ENCODE measurements around the gene SLAMF6.
"Not testable (repeated sequence)": the region's sequence is repeated elsewhere in the genome, so short reads cannot be mapped to it uniquely, and the experiment has no call there.

Gene SLAMF6

DNA sequence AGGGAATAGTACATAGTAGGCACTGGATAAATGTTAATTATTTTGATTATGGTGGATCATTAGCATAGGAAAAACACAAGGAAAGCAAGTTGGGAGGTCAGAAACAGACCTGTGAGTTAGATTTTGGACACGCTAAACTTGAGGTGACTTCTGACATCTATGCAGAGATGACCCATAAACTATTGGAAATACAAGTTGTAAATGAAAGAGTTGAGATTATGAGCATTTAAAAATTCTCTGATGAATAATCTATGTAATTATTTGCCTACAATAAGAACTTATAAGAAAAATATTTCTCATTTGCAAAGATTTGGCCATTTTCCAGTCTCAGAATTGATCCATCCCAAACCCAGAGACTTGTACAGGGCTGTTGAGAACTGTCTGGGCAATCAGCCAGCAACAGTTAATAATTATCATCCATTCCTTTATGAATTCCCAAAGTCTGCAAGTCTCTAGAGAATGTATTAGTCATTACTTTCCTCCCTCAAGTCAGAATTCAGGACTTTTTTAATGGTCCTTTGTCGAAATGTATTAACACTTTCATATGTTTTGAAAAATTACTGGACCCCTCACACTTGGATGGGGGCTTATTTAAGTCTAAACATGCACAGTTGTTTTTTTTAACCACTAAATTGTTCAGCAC, 19.4 kb upstream of the SLAMF6 start:
- no peak for DNase-seq (ENCODE audit: low read depth in 2 of 3, low spot score in 2 of 3)

- no peak for DNase-seq (ENCODE audit: low read depth in 2 of 3, low spot score in 2 of 3)
Observed at GRCh38 chr1:160541622-160542302, 18.7 kb upstream of the SLAMF6 start.

DNA sequence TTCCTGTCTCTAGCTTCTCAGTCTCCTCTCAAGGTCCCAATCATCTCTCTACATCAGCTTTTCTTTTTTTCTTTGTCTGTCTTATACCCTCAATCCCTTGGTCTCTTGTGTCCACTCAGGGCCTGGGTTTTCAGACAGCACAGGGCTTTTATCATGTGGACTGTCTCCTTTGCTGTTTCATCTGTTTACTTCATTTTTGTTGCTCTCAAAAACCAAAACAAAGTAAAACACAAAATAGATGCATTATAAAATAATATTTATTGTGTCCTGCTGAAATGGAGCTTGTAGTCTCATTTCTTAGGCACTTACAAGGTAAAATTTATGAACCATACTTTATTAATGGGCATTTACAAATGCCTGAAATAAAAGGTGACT, 17.8 kb upstream of the SLAMF6 start:
- no peak for DNase-seq (ENCODE audit: low read depth in 2 of 3, low spot score in 2 of 3)

DNA sequence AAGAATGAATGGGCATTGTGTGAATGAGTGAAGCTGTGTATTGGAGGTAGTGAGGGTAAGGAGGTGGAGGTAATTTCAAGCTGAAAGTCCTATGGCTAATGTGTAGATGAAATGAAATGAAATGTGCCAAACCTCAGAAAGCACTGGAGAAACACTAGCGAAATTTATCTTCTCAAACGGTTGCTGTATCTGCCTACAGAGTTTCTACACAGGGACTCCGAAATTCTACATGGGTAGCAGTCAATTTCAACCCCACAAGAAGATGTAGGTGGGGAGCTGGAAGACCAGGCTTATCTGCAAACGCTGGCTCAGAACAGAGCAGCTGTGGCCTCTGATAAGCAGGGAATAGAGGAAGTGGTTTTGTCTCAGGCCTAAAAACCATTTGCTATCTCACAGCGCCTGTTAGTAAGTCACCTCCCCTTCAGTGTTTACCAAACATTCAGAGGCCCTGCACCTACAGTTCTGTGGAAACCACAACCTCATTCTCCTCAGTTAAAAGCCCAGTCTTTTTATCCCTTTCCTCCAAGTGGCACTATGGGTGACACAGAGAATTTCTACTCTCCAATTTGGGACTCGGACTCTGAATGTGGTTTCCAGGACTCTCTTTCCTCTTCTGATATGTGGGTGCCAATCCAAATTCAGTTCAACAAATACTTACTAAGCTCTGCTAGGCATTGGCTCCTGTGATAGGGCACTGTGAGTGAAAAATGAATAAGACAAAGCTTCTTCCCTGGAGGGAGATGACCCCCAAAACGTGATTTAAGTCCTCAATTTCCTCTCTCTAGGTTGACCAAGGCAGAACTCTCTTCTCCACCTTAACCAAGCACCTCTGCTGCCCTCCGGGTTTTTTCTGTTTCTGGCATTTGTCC, 17.2 kb upstream of the SLAMF6 start:
- no peak for DNase-seq (ENCODE audit: low read depth in 2 of 3, low spot score in 2 of 3)

DNA sequence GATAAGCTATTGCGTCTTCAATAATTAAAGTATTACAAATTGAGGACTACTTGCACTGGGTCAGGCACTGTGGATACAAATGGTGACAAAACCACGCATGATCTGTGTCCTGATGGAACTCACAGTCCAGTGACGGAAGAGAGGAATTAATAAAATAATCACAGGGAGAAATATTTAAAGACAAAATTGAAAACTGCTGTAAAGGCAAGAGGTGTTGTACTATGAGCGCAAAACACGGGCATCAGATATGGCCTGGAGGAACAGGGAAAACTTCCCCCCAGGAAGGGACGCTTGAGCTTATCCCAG, 16.6 kb upstream of the SLAMF6 start:
- no peak for DNase-seq (ENCODE audit: low read depth in 2 of 3, low spot score in 2 of 3)

GRCh38 chr1:160538985-160539651, 16.1 kb upstream of the SLAMF6 start:
- DNase-seq (ENCODE audit: low read depth in 2 of 3, low spot score in 2 of 3) = no peak

DNA sequence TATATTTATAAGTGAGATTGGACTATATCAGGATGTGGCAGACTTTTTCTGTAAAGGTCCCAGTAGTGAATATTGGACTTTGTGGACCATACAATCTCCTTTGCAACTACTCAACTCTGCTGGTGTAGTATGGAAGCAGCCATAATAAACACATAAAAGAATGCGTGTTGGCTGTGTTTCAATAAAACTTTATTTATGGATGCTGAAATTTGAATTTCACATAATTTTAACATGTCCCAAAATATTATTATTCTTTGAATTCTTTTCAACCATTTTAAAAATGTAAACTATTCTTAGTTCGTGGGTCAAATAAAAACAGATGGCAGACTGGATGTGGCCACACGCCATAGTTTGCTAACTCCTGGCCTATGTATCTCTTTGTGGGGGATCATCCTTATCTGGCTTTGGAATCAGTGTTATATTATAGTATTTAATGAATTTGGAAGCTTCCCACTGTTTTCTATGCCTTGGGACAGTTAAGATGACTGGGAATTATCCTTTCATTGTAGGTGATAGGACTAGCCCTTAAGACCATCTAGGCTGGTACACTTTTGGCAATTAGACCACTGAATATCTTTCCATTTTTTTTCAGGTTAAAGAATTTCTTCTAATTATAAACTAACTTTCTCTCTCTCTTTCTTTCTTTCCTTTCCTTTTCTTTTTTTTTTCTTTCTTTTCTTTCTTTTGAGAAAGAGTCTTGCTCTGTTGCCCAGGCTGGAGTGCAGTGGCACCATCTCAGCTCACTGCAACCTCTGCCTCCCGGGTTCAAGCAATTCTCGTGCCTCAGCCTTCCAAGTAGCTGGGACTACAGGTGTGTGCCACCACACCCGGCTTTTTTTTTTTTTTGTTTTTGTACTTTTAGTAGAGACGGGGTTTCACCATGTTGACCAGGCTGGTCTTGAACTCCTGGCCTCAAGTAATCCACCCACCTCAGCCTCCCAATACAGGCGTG, 14.9 kb upstream of the SLAMF6 start:
- DNase-seq (ENCODE audit: low read depth in 2 of 3, low spot score in 2 of 3) = no peak

GRCh38 chr1:160534823-160535605, 12.0 kb upstream of the SLAMF6 start:
- no peak for DNase-seq (ENCODE audit: low read depth in 2 of 3, low spot score in 2 of 3)

- DNase-seq (ENCODE audit: low read depth in 2 of 3, low spot score in 2 of 3) = not testable (repeated sequence)
Observed at GRCh38 chr1:160532557-160532813, 9.4 kb upstream of the SLAMF6 start.

GRCh38 chr1:160531809-160532556, 8.9 kb upstream of the SLAMF6 start:
- DNase-seq (ENCODE audit: low read depth in 2 of 3, low spot score in 2 of 3) = not testable (repeated sequence)

DNA sequence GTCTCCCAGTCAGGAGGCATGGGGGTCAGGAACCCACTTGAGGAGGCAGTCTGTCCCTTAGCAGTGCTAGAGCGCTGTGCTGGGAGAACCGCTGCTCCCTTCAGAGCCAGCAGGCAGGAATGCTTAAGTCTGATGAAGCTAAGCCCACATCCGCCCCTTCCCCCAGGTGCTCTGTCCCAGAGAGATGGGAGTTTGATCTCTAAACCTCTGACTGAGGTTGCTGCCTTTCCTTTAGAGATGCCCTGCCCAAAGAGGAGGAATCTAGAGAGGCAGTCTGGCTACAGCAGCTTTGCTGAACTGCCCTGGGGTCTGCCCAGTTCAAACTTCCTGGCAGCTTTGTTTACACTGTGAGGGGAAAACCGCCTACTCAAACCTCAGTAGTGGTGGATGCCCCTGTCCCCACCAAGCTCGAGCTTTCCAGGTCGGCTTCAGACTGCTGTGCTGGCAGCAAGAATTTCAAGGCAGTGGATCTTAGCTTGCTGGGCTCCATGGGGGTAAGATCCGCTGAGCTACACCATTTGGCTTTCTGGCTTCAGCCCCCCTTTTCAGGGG, 6.4 kb upstream of the SLAMF6 start:
- DNase-seq (ENCODE audit: low read depth in 2 of 3, low spot score in 2 of 3) = not testable (repeated sequence)

DNA sequence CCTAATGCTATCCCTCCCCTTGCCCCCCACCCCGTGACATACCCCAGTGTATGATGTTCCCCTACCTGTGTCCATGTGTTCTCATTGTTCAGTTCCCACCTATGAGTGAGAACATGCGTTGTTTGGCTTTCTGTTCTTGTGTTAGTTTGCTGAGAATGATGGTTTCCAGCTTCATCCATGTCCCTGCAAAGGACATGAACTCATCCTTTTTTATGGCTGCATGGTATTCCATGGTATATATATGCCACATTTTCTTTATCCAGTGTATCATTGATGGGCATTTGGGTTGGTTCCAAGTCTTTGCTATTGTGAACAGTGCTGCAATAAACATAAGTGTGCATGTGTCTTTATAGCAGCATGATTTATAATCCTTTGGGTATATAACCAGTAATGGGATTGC, 734 bp upstream of the SLAMF6 start:
- not testable (repeated sequence) for DNase-seq (ENCODE audit: low read depth in 2 of 3, low spot score in 2 of 3)

DNA sequence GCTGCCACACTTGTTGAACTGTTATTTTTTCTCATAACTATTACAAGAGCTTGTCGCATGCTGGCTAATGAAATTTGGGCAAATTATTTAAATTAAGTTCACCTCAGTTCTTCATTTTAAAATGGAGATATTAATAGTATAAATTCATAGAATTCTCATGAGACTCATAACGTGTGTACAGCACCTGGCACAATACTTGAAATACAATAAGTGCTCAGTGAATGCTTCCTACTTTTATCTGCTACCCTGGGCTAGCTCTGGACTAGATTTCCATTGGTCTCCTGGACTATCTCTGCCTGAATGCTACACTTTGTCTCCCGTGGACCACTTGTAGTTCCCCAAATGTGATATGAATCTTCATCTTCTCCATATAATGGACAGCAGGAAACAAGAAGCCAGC, 919 bp downstream of the SLAMF6 start:
- DNase-seq (ENCODE audit: low read depth in 2 of 3, low spot score in 2 of 3) = no peak

GRCh38 chr1:160521554-160521953, 1.5 kb downstream of the SLAMF6 start:
- no peak for DNase-seq (ENCODE audit: low read depth in 2 of 3, low spot score in 2 of 3)

- DNase-seq (ENCODE audit: low read depth in 2 of 3, low spot score in 2 of 3) = no peak
Observed at GRCh38 chr1:160520999-160521398, 2.1 kb downstream of the SLAMF6 start.

DNA sequence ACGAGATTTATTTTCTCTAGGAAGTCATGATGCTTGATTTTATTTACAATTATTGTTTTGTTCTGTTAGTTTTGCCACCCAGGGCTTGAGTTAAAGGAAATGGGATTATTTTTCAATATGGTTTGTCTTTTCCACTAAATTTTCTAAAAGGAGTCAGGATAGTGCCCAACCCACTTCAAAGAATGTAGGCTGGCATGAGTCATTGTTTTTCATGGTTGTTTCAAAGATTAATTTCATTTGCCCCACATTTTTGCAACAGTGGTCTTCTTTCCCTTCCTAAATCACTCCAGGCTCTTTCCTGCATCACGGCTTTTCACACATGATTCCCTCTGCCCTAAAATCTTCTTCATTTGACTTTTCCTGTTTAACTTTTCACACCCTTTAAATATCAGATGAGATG, 2.5 kb downstream of the SLAMF6 start:
- DNase-seq (ENCODE audit: low read depth in 2 of 3, low spot score in 2 of 3) = no peak

- no peak for DNase-seq (ENCODE audit: low read depth in 2 of 3, low spot score in 2 of 3)
Observed at GRCh38 chr1:160519642-160520435, 3.2 kb downstream of the SLAMF6 start.

DNA sequence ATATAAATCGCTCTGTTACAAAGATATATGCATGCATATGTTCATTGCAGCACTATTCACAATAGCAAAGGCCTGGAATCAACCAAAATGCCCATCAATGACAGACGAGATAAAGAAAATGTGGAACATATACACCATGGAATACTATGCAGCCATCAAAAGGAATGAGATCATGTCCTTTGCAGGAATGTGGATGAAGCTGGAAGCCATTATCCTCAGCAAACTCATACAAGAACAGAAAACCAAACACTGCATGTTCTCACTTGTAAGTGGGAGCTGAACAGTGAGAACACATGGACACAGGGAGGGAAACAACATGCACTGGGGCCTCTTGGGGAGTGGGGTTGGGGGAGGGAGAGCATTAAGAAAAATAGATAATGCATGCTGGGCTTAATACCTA, 5.5 kb downstream of the SLAMF6 start:
- not testable (repeated sequence) for DNase-seq (ENCODE audit: low read depth in 2 of 3, low spot score in 2 of 3)

Measured in activated CD8-positive, alpha-beta memory T cell treated with anti-CD3 and anti-CD28 coated beads for 48 hours (primary cell).